Adipose tissue (tissue), 3 donors: ENCODE measurements around the gene CECR2. TPM values are rescaled to one million over a fixed set of nuclear protein-coding genes. Genes with fewer than 3 reads are reported as not detected.

Experiments used
- H3K27ac ChIP-seq: one replicate; pipeline ENCODE4 v1.5.1; 2013; ENCODE audit warnings: low read depth, low read length
- WGBS, 3 donors: extraction: QIAGEN DNeasy Blood & Tissue Kit; methylation state at CpG; one replicate each; pipeline ENCODE4 v1.1.7; 2013; 5-methylcytosine and 5-hydroxymethylcytosine counted together
- polyA plus RNA-seq, 3 donors: library from polyadenylated mRNA; stranded (reverse); fragments of 200-250 nt; gene quantifications; one replicate each; pipeline ENCODE4 v1.2.3, GENCODE V29; 2013
- donor health status: healthy with polysubstance abuse.
- donor health status: Bipolar disorder and iron deficiency.
- donor health status: healthy.

The CECR2 gene
- 1 to 10 TPM in 2 of 3 donors, under 1 TPM in 1; 0.90 to 1.4 (median 1.1) TPM for polyA plus RNA-seq

GRCh38 chr22:17369439-17370025 is at the start of gene CECR2:
Gene CECR2, plus strand, starts transcription at chr22:17369460. Its CDS starts 324 bp downstream, at chr22:17369784.
- H3K27ac ChIP-seq: no peak within 1 kb of the TSS
- WGBS, 3 donors: 0 to 1% (median 1%) methylated on average over 37 to 92 of the region's 92 CpGs

- 39 to 56% (median 54%) methylated on average over 5 of the region's 5 CpGs for WGBS, 3 donors
Measured at GRCh38 chr22:17319546-17319945, 49.7 kb upstream of the CECR2 start.

GRCh38 chr22:17322511-17322910 is 46.7 kb upstream of the CECR2 start:
- no peak overlapping the region for H3K27ac ChIP-seq
- 51 to 54% (median 53%) methylated on average over 4 of the region's 4 CpGs for WGBS, 3 donors

More at GRCh38 chr22:17319546-17319945, 49.7 kb upstream of the CECR2 start:
- no peak overlapping the region for H3K27ac ChIP-seq

- 88 to 93% (median 93%) methylated on average over 9 of the region's 9 CpGs for whole genome bisulfite sequencing, 3 donors
- no peak overlapping the region for H3K27ac ChIP-seq
Measured at GRCh38 chr22:17331690-17332089, 37.6 kb upstream of the CECR2 start.

GRCh38 chr22:17332109-17332800 is 37.0 kb upstream of the CECR2 start:
- no peak overlapping the region for H3K27ac ChIP-seq
- WGBS, 3 donors: 75 to 91% (median 81%) methylated on average over 16 of the region's 16 CpGs

GRCh38 chr22:17334059-17334458 is 35.2 kb upstream of the CECR2 start:
- 69 to 82% (median 72%) methylated on average over 6 of the region's 6 CpGs for WGBS, 3 donors

GRCh38 chr22:17334983-17335382 is 34.3 kb upstream of the CECR2 start:
- WGBS, 3 donors: 65 to 70% (median 69%) methylated on average over 6 of the region's 6 CpGs
- H3K27ac ChIP-seq: no peak overlapping the region

More at GRCh38 chr22:17334059-17334458, 35.2 kb upstream of the CECR2 start:
- H3K27ac ChIP-seq: no peak overlapping the region

GRCh38 chr22:17336061-17336460 is 33.2 kb upstream of the CECR2 start:
- H3K27ac ChIP-seq: no peak overlapping the region
- 53 to 58% (median 56%) methylated on average over 5 of the region's 5 CpGs for WGBS, 3 donors

- 84 to 87% (median 85%) methylated on average over 11 of the region's 11 CpGs for WGBS, 3 donors
- H3K27ac ChIP-seq: no peak overlapping the region
Measured at GRCh38 chr22:17337639-17338038, 31.6 kb upstream of the CECR2 start.

GRCh38 chr22:17339095-17339693 is 30.1 kb upstream of the CECR2 start:
- no peak overlapping the region for H3K27ac ChIP-seq
- WGBS, 3 donors: 60 to 66% (median 63%) methylated on average over 8 of the region's 8 CpGs

- 53 to 75% (median 60%) methylated on average over 5 of the region's 5 CpGs for WGBS, 3 donors
- H3K27ac ChIP-seq: no peak overlapping the region
Measured at GRCh38 chr22:17342361-17342760, 26.9 kb upstream of the CECR2 start.

- H3K27ac ChIP-seq: no peak overlapping the region
- 78 to 97% (median 82%) methylated on average over 2 of the region's 2 CpGs for WGBS, 3 donors
Measured at GRCh38 chr22:17343766-17344165, 25.5 kb upstream of the CECR2 start.

GRCh38 chr22:17346578-17346977 is 22.7 kb upstream of the CECR2 start:
- H3K27ac ChIP-seq: no peak overlapping the region
- WGBS, 3 donors: 64 to 71% (median 64%) methylated on average over 4 of the region's 4 CpGs

GRCh38 chr22:17347724-17348123 is 21.5 kb upstream of the CECR2 start:
- no peak overlapping the region for H3K27ac ChIP-seq
- WGBS, 3 donors: 89 to 95% (median 90%) methylated on average over 11 of the region's 11 CpGs

GRCh38 chr22:17348464-17349103 is 20.7 kb upstream of the CECR2 start:
- WGBS, 3 donors: 74 to 78% (median 74%) methylated on average over 14 of the region's 14 CpGs

GRCh38 chr22:17349172-17349571 is 20.1 kb upstream of the CECR2 start:
- 70 to 81% (median 80%) methylated on average over 10 of the region's 10 CpGs for WGBS, 3 donors
- no peak overlapping the region for H3K27ac ChIP-seq

More at GRCh38 chr22:17348464-17349103, 20.7 kb upstream of the CECR2 start:
- no peak overlapping the region for H3K27ac ChIP-seq

GRCh38 chr22:17350292-17350691 is 19.0 kb upstream of the CECR2 start:
- WGBS, 3 donors: 58 to 64% (median 59%) methylated on average over 3 of the region's 3 CpGs
- H3K27ac ChIP-seq: no peak overlapping the region

- H3K27ac ChIP-seq: no peak overlapping the region
- 85 to 88% (median 86%) methylated on average over 4 of the region's 4 CpGs for WGBS, 3 donors
Measured at GRCh38 chr22:17352798-17353197, 16.5 kb upstream of the CECR2 start.

- no peak overlapping the region for H3K27ac ChIP-seq
- WGBS, 3 donors: 80 to 86% (median 84%) methylated on average over 2 of the region's 2 CpGs
Measured at GRCh38 chr22:17357688-17358087, 11.6 kb upstream of the CECR2 start.
